Stimulated activated CD8-positive, alpha-beta memory T cell treated with anti-CD3 and anti-CD28 coated beads, Interleukin-4, amount 100 ng/mL, for 1 hour (primary cell): ENCODE results near the gene NDUFS2.
A peak's percentile ranks its signal among the peaks of the same experiment; 100 is the strongest.

Experiments
- DNase-seq, 2 donors: peaks; one replicate each; pipeline ENCODE4 v3.0.0-alpha.2; 2020; ENCODE audit warnings: low read depth in 2 of 2, low spot score in 1 of 2

NDUFS2 gene

GRCh38 chr1:161201836-161202712 lies at the start of gene NDUFS2:
Gene NDUFS2 (plus strand): TSS chr1:161202367. CDS start chr1:161202386, 19 bp downstream.
- DNase-seq = peak; percentile 88 to 92

GRCh38 chr1:161153176-161153575 lies 49.0 kb upstream of the NDUFS2 start:
- DNase-seq = no peak

- DNase-seq = peak; percentile 50 to 60
These were observed 48.4 kb upstream of the NDUFS2 start, which contains the start of gene UFC1 for GRCh38 chr1:161153682-161154337. Gene UFC1 (plus strand): TSS chr1:161153978. CDS start chr1:161153998, 20 bp downstream.

GRCh38 chr1:161157867-161158266 lies 44.3 kb upstream of the NDUFS2 start:
- no peak for DNase-seq

DNA sequence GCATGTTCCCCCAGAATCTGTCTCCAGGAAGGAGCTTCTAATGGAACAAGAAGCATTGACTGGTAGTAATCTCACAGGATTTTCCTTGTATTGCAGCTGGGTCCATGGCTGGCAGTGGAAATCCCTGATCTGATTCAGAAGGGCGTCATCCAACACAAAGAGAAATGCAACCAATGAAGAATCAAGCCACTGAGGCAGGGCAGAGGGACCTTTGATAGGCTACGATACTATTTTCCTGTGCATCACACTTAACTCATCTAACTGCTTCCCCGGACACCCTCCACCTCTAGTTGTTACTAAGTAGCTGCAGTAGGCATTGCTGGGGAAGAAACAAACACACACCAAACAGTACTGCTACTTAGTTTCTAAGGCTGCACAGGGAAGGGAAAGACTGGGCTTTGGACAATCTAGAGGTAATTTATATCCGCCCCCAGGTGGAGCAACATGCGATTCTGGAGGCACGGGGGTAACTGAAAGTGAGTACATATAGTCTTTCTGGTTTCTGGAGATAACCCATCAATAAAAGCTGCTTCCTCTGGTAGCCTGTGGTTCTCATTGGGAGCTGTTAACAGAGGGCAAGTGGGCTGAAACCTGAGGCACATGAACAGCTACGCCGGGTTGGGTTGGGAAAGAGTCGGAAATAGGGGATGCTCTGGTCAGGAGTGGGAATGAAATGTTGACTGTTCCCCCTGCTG lies 43.7 kb upstream of the NDUFS2 start:
- no peak for DNase-seq

- peak; percentile 80 to 86 for DNase-seq
These were observed 42.9 kb upstream of the NDUFS2 start, which contains the start of gene USP21 for GRCh38 chr1:161159087-161159912. Gene USP21 (plus strand): TSS chr1:161159500. CDS start chr1:161160641, 1,141 bp downstream.

DNA sequence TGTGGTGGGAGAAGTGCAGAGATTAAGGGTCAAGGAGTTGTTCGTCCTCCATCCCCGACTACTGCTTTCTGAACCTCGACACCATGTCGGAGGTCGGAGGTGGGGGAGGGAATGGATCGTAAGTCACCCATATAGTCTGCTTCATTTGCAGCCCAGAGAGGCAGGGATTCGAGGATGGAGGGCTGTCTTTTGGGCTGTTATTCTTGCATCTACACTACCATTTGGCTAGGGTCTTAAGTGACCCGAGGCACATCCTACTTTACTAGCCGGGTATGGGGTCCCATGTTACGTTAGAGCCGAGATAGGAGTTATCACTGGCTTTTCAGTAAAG lies 42.3 kb upstream of the NDUFS2 start:
- no peak for DNase-seq

GRCh38 chr1:161160671-161161145 lies 41.5 kb upstream of the NDUFS2 start:
- DNase-seq = no peak

DNA sequence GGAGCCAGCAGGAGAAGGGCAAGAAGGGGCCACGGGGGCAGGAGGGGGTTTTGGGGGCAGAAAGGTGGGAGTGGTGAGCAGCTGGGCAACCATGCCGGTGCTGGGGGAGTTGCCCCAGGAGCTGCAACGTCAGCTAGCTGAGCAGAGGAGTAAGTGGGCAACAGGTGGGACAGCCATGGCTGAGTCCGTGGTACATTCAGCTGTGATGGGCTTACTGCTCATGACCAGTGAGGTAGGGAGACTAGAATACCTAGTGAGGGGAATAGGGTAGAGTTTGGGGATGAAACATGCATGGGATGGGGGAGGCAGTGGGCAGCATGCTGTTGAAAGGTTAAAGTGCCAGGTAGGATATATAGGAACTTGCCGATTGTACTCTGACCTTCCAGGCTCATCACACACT lies 40.5 kb upstream of the NDUFS2 start:
- no peak for DNase-seq

DNA sequence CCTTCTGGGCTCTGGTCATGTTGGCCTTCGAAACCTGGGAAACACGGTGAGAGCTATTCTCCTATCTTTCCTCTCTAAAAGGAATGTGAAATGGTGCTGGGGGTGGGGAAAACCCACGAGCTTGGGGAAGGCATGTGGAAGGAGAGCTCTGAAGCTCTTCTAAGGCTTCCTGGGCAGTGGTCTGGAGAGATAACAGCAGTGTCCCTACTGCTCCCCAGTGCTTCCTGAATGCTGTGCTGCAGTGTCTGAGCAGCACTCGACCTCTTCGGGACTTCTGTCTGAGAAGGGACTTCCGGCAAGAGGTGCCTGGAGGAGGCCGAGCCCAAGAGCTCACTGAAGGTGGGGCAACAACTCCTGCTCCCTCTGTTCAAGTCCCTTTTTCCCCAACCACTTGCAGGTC lies 40.1 kb upstream of the NDUFS2 start:
- no peak for DNase-seq

DNA sequence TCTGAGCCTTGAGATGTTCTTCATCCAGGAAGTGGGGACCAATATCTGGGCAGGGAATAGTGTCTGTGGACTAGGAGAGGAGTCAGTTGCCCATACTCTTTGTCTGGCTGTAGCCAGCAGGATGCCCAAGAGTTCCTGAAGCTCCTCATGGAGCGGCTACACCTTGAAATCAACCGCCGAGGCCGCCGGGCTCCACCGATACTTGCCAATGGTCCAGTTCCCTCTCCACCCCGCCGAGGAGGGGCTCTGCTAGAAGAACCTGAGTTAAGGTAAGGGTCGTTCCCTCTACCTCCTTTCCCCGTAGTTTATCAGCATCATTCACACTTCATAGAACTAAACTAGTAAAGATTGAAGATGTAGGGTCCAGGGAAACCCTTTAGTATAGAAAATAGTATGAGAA lies 39.4 kb upstream of the NDUFS2 start:
- no peak for DNase-seq

DNA sequence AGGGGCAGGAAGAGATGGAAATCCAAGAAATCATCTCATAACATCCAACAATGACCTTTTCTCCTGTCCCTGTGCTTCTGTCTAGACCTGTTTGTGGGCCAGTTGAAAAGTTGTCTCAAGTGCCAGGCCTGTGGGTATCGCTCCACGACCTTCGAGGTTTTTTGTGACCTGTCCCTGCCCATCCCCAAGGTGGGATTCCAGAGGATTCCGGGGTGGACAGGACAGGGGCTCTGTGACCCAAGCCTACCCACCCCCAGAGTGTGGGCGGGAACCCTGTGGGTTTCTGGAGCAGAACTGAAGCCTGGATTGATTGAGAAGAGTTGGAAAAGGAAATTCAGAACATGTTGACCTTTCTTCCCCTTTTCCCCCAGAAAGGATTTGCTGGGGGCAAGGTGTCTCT lies 38.4 kb upstream of the NDUFS2 start:
- DNase-seq = no peak

DNA sequence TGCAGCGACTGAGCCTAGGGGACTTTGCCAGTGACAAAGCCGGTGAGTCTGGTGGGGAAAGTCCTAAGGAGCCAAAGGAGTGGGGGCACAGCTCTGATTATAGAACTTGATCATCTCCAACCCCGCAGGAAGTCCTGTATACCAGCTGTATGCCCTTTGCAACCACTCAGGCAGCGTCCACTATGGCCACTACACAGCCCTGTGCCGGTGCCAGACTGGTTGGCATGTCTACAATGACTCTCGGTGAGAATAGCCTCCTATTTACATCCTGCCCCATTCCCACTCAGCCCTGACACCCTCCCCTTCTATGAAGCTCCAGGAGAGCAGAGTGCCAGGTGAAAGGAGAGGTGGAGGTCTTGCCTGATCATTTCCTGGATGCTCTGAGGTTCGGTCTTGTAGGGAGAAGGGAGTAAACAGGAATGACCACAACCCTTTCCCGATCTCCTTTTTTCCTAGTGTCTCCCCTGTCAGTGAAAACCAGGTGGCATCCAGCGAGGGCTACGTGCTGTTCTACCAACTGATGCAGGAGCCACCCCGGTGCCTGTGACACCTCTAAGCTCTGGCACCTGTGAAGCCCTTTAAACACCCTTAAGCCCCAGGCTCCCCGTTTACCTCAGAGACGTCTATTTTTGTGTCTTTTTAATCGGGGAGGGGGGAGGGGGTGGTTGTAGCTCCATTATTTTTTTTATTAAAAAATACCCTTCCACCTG lies 37.1 kb upstream of the NDUFS2 start:
- DNase-seq = no peak

DNA sequence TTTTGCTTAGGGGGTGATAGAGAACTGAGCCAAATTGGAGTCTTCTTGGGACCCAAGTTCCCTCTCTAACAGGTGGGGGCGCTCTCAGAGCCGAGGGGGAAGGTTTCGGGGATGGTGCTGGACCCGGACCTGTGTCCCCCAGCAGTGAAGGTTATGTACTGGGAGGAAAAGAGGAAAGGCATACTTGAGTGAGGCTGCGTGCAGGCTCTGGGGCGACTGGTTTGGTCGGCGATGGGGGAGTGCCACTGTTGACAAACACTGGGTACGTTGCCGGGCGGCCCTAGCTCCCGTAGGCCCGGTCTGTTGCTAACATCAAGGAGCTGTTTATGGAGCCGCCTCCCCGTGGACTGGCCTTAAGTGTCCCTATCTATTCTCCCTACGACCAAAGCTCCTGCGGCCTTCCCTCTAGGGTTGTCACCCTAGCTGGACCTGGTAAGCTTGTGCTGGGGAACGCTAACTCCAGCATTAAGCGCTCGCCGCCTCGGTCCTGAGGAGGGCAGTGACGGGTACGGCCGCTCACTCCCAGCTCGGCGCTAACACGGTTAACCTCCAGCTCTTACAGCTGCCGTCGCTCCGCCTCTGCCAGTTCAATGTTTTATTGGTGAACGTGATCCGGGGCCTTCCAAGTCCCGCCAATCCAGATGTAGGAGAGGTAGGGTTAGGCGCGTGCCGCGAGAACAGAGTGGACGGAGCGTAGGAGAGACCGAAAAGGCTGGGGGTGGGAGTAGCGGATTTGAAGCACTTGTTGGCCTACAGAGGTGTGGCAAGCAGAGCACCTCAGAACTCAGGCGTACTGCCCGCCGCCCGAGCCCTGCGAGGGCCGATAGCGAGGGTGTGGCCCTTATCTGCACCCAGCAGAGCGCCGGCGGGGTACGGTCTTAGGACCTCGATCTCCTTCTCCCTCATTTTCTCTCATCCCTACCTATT lies 36.2 kb upstream of the NDUFS2 start, which contains the start of gene PPOX:
Gene PPOX, plus strand, starts transcription at position 685 of the 927 bp plus-strand sequence. CDS start 422 bp downstream, outside the sequence.
- DNase-seq = peak; percentile 77 to 84

- no peak for DNase-seq
These were observed 35.3 kb upstream of the NDUFS2 start for GRCh38 chr1:161166669-161167548.

GRCh38 chr1:161168906-161169305 lies 33.3 kb upstream of the NDUFS2 start:
- DNase-seq = no peak

GRCh38 chr1:161171191-161171590 lies 31.0 kb upstream of the NDUFS2 start:
- DNase-seq = no peak

DNA sequence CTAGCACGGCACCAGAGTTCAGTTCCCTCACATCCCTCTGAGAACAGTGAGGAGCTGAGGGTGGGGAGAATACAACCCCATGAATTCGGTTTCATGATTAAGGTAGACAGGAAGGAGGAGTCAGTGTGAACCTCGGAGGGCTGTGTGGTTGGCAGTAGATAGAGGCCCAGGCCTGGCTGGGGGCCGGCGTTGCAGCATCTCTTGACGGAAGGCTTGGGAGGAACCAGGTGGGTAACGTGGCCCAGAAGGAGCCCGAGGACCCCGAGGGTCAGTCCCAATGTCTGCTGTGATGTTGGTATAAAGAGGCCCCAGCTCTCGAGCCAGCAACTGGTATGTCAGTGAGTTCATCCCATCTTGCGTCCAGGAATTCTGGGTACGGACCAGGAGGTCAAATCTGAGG lies 30.5 kb upstream of the NDUFS2 start:
- no peak for DNase-seq
